Activated CD8-positive, alpha-beta memory T cell treated with anti-CD3 and anti-CD28 coated beads for 36 hours (primary cell): ENCODE data around the gene CHD2. TPM values are rescaled to one million over a fixed set of nuclear protein-coding genes. Genes with fewer than 3 reads are reported as not detected.
"Not testable (repeated sequence)": the region's sequence is repeated elsewhere in the genome, so short reads cannot be mapped to it uniquely, and the experiment has no call there.

Source experiments
- CTCF ChIA-PET: fragments of 350-600 bp; sonication (Branson Sonifier 250); formaldehyde crosslinking; loops from one replicate; lab custom pipeline; 2021; ENCODE audit warnings: antibody characterized with exemption; lab: Charles Lee
- POLR2A ChIA-PET: fragments of 350-600 bp; sonication (Branson Sonifier 250); formaldehyde crosslinking; loops from one replicate; lab custom pipeline; 2021; ENCODE audit warnings: antibody characterized with exemption; lab: Charles Lee
- total RNA-seq, 2 experiments: library from RNA; stranded (reverse); gene quantifications; one replicate each; pipeline ENCODE4 v1.2.3, GENCODE V29; 2021

Gene CHD2
- 10 to 100 TPM; 90.6 to 92.3 TPM for total RNA-seq

DNA sequence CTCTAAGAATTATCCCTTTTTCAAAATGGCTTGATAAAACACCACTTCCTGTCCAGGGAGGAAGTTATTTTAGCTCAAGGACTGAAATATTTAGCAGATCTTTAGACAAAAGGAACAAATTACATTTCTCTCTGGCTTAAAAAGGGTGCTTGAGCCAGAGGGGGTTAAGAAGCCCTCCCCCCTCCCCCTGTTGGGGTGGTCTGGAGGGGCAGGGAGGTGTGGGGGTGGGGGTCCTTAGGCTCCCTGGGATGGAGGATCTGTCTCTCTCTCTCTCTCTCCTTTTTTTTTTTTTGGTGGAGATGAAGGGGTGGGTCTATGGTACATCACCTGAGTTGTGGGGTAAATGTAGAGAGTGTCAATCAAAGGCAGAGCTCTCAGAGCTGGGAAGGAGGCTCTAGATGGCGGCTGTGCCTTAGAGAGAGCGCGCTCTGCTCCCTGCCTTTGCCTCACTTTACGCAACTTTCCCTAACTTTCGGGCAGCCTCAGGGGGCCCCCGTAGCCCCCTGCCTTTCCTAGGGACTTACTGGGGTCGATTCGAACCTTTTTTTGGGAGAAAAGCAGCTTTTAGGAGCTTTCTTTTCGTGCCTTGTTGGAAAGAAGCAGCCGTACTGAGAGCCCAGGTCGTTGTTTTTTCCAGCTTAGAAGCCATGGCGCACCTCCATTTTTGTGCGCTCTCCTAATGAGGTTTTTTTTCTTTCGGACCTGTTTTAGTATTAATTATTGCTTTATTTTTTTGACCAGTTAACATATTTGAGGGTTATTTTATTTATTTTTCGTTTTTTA lies at the start of gene CHD2:
Gene CHD2, plus strand, starts transcription at position 377 of the 783 bp plus-strand sequence. CDS start 914 bp downstream, outside the sequence.
- ChIA-PET CTCF (interaction anchor here (0.6 to 4.7 kb wide), 7 partner anchors 10 to 96 kb away, joined by 4 to 31 read pairs (median 5); no protein-coding TSS in a partner anchor), POLR2A (interaction anchor here (0.5 to 10.1 kb wide), 10 partner anchors 9 to 92 kb away, joined by 3 to 226 read pairs (median 4); no protein-coding TSS in a partner anchor)

GRCh38 chr15:92853222-92853621 lies 46.9 kb upstream of the CHD2 start:
- ChIA-PET CTCF (interaction anchor here (1.1 kb wide), 1 partner anchor 16 kb away, joined by 5 read pairs; no protein-coding TSS in a partner anchor), POLR2A (interaction anchor here (1.3 kb wide), 1 partner anchor 29 kb away, joined by 3 read pairs; no protein-coding TSS in a partner anchor)

DNA sequence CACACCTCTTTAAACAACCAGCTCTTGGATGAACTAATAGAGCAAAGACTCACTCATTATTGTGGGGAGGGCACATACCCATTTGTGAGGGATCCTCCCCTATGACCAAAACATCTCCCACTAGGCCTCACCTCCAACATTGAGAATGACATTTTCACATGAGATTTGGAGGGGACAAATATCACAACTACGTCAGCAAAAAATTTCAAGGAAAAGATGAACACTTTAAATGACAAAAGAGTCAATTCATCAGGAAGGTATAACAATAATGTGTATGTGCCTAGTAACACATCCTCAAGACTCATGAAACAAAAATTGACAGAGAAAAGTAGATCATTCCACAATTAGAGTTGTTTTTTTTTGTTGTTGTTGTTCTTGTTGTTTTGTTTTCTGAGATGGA lies 38.4 kb upstream of the CHD2 start:
- ChIA-PET POLR2A (no interaction called here), CTCF (no interaction called here)

GRCh38 chr15:92864127-92864814 lies 35.9 kb upstream of the CHD2 start:
- ChIA-PET POLR2A (no interaction called here), CTCF (no interaction called here)

GRCh38 chr15:92869263-92869940 lies 30.7 kb upstream of the CHD2 start:
- POLR2A ChIA-PET = interaction anchor here (0.9 to 1.1 kb wide), 2 partner anchors 12 to 13 kb away, joined by 3 to 5 read pairs; no protein-coding TSS in a partner anchor
- CTCF ChIA-PET = interaction anchor here (1.6 kb wide), 1 partner anchor 16 kb away, joined by 5 read pairs; no protein-coding TSS in a partner anchor

DNA sequence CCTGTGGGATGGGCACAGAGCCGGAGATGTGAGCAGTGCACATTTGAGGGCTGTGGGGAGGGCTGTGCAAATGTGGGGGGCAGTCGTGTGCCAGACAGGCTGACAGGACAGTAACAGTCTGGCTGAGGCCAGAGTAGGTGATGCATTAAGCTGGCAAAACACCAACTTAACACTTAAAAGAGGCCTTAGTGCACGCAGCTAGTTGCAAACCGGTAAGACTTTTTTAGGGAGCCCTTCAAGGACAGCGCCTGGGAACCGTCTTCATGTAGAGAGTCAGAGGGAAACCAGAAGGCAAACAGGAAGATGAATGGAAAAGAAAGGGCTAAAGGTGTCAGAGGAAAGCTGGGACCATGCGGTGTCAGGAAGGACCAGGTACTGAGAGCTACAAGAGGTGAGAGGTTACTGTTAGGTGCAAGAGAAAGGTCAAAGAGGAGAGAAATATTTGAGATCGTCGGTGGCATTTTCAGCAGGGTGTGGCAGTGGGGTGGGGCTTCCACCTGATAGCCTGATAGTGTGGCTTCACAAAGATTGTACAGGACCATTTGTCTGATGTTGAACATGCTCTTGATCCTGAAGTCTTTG lies 30.0 kb upstream of the CHD2 start:
- CTCF ChIA-PET = interaction anchor here (1.6 kb wide), 1 partner anchor 17 kb away, joined by 5 read pairs; no protein-coding TSS in a partner anchor
- POLR2A ChIA-PET = interaction anchor here (1.1 kb wide), 1 partner anchor 12 kb away, joined by 3 read pairs; no protein-coding TSS in a partner anchor

DNA sequence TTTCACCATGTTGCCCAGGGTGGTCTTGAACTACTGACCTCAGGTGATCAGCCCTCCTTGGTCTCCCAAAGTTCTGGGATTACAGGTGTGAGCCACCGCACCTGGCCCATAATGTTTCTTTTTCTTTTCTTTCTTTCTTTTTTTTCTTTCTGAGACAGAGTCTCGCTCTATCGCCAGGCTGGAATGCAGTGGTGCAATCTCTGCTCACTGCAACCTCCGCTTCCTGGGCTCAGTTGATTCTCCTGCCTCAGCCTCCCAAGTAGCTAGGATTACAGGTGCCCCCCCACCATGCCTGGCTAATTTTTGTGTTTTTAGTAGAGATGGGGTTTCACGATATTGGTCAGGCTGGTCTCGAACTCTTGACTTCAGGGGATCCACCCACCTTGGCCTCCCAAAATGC lies 27.2 kb upstream of the CHD2 start:
- CTCF ChIA-PET, POLR2A ChIA-PET: not testable (repeated sequence)

- ChIA-PET POLR2A (no interaction called here), CTCF (interaction anchor here (0.5 kb wide), 1 partner anchor 469 kb away, joined by 3 read pairs; no protein-coding TSS in a partner anchor)
These were observed 23.1 kb upstream of the CHD2 start for GRCh38 chr15:92877000-92877399.

DNA sequence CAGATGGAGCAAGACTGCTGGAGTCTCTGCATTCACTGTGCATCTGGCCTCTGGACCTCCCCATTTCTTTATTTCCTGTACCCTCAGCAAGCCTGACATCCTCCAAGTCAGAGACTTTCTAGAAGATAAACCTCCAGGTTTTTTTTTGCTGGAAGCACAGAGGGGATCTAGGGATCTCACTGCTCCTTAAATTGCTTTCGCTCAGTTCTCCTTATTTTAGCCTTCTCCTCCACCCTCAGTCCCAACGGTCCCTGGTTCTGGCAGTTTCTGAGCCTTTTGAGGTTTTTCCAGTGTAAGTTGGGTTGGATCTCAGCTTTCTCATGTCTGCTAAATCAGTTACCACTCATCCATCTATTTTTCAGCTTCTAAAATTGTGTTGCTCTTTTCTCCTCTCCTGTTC lies 22.7 kb upstream of the CHD2 start:
- POLR2A ChIA-PET = no interaction called here
- CTCF ChIA-PET = interaction anchor here (0.5 kb wide), 1 partner anchor 469 kb away, joined by 3 read pairs; no protein-coding TSS in a partner anchor

- POLR2A ChIA-PET = no interaction called here
- CTCF ChIA-PET = interaction anchor here (0.7 kb wide), 1 partner anchor 54 kb away, joined by 3 read pairs; no protein-coding TSS in a partner anchor
These were observed 21.5 kb upstream of the CHD2 start for GRCh38 chr15:92878593-92879053.

GRCh38 chr15:92879949-92880725 lies 20.0 kb upstream of the CHD2 start:
- POLR2A ChIA-PET = interaction anchor here (0.8 to 5.8 kb wide), 2 partner anchors 48 to 71 kb away, joined by 4 to 85 read pairs; no protein-coding TSS in a partner anchor

DNA sequence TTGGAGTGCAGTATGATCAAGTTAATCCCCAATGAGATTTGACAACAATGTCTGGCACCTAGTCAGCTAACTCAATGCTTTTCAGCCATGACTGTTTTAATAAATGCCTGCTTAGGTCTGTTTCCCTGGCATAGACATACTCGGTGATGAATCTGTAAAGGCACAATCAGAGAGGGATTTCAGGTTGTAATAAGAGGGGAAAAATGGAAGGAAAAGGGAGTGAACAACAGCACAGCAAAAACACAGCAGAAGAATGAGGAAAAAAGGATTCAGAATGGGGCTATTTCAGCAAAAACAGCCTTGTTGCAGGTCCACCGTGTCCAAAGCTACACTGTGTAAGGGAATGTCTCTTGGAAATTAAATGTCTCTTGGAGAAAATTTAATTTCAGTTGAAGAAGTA lies 19.3 kb upstream of the CHD2 start:
- CTCF ChIA-PET = interaction anchor here (1.0 to 2.0 kb wide), 3 partner anchors 31 to 72 kb away, joined by 3 to 5 read pairs (median 3); no protein-coding TSS in a partner anchor

More at GRCh38 chr15:92879949-92880725, 20.0 kb upstream of the CHD2 start:
- CTCF ChIA-PET = interaction anchor here (0.8 to 2.0 kb wide), 3 partner anchors 38 to 72 kb away, joined by 3 to 5 read pairs (median 3); no protein-coding TSS in a partner anchor

DNA sequence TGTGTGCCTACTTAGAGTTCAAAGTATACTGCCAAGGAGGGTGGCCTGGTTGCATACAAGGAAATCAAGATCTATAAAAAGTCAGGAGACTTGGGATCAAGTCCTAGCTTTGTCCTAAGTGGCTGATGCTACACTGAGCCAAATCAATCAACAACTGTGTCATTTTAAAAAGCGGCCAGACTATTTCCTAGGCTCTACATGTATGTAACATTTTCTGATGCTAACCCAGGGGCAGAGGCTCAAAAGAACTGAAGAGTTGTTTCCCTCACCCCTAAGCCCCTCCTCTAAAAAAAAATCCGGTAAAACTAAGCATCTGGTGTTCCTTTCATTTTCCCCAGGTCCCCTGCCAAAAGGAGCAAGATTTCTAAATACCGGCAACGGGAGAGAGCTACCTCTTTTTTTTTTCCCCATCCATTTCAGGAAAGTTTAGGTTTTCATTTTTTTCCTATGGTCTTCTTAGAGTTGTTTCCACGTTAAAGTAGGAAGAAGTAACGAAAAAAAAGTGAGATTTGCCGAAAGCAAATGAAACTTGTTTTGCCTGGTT lies 18.8 kb upstream of the CHD2 start:
- CTCF ChIA-PET = interaction anchor here (1.0 to 3.0 kb wide), 4 partner anchors 20 to 72 kb away, joined by 3 to 31 read pairs (median 14); partner anchors contain the start of gene CHD2
- POLR2A ChIA-PET = interaction anchor here (1.4 to 5.8 kb wide), 7 partner anchors 11 to 71 kb away, joined by 3 to 226 read pairs (median 35); partner anchors contain the start of gene CHD2

More for the DNA sequence above, 19.3 kb upstream of the CHD2 start:
- POLR2A ChIA-PET = interaction anchor here (5.4 to 5.8 kb wide), 3 partner anchors 24 to 71 kb away, joined by 85 to 226 read pairs (median 133); partner anchors contain the start of gene CHD2

DNA sequence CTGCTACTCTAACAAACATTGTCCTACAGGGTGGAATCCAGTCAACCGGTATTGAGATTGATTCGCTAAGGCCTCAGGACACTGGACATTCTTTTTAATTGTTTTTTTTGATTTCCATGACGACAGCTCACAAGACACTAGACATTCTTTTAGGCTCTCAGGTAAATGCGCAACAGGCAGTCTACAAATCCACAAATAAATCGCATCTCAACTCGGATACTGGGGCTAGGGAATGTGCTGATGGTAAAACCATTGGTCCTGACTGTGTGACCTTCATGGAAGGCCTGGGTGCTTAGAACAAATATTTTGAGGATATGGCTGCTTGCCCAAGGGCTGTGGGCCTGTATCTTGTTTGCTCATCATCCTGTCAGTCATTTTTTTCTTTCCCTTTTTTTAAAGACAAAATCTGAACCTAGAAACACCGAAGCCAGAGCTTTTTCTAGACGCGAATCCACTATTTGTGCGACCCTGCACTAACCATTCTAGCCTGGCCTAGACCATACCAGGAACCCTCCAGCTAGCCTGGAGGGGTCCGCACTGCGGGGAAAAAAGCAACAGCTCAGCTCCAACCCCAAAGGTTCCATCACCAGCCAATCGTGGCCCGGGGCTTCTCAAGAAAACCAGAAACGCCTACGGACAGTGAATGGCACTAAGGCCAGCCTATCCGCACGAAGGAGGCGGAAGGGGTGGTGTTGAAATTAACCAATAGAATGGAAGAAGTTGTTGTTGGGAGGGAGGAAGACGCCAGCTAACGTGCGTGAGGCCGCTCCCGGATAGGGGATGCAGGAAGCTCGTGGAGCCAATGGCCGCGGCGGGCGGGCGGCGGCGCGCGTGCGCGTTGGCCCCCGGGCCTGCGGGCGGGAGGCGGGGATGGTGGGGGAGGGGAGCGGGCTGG lies 18.1 kb upstream of the CHD2 start:
- ChIA-PET POLR2A (interaction anchor here (0.7 to 5.8 kb wide), 19 partner anchors 8 to 78 kb away, joined by 3 to 226 read pairs (median 7); partner anchors contain the start of gene CHD2), CTCF (interaction anchor here (0.6 to 3.6 kb wide), 8 partner anchors 12 to 80 kb away, joined by 3 to 31 read pairs (median 11); partner anchors contain the start of gene CHD2)

GRCh38 chr15:92882697-92883162 lies 17.4 kb upstream of the CHD2 start:
- POLR2A ChIA-PET = interaction anchor here (0.6 to 5.8 kb wide), 20 partner anchors 8 to 97 kb away, joined by 3 to 226 read pairs (median 7); partner anchors contain the start of gene CHD2
- CTCF ChIA-PET = interaction anchor here (0.6 to 3.6 kb wide), 8 partner anchors 11 to 1424 kb away, joined by 3 to 31 read pairs (median 11); partner anchors contain the start of gene CHD2
